Suprapubic skin (tissue), 4 donors: Measurements from ENCODE around the gene CRABP2. TPM values are rescaled to one million over a fixed set of nuclear protein-coding genes. Genes with fewer than 3 reads are reported as not detected.

ENCODE experiments used
- DNase-seq, 2 donors: peaks; one replicate each; pipeline ENCODE4 v3.0.0-alpha.2; 2019; ENCODE audit warnings: low spot score in 2 of 2
- H3K27ac ChIP-seq: fragments of 200-600 bp; sonication (generic); one replicate; pipeline ENCODE4 v1.5.1; 2019
- H3K27me3 ChIP-seq: fragments of 200-600 bp; sonication (generic); one replicate; pipeline ENCODE4 v1.5.1; 2019
- H3K36me3 ChIP-seq: fragments of 200-600 bp; sonication (generic); one replicate; pipeline ENCODE4 v1.5.1; 2019
- H3K4me1 ChIP-seq: fragments of 200-600 bp; sonication (generic); one replicate; pipeline ENCODE4 v1.5.1; 2019
- H3K4me3 ChIP-seq: fragments of 200-600 bp; sonication (generic); one replicate; pipeline ENCODE4 v1.5.1; 2019; ENCODE audit warnings: mild to moderate bottlenecking
- H3K9me3 ChIP-seq: fragments of 200-600 bp; sonication (generic); one replicate; pipeline ENCODE4 v1.5.1; 2019
- EP300 ChIP-seq: sonication (generic); formaldehyde crosslinking; IDR thresholded peaks from one replicate; pipeline ENCODE4 v1.6.1; 2017; ENCODE audit warnings: antibody characterized with exemption
- POLR2A ChIP-seq, 2 donors: fragments of 450-650 bp; IDR thresholded peaks; one replicate each; pipeline ENCODE4 v1.6.1; 2017; ENCODE audit warnings: antibody characterized with exemption in 2 of 2, mild to moderate bottlenecking in 2 of 2, moderate library complexity in 2 of 2
- POLR2AphosphoS5 ChIP-seq, 3 donors: sonication (generic); formaldehyde crosslinking; IDR thresholded peaks; one replicate each; pipeline ENCODE4 v1.6.1; 2017; ENCODE audit warnings: antibody characterized with exemption in 3 of 3
- WGBS: methylation state at CpG from one replicate; pipeline ENCODE4 v1.1.5; 2018; 5-methylcytosine and 5-hydroxymethylcytosine counted together
- total RNA-seq, 4 donors: library from RNA; depleted of rRNA; stranded (reverse); fragments of >200 nt; gene quantifications; one replicate each; pipeline ENCODE4 v1.1.0, GENCODE V29; 2016
- TF ChIP-seq, protein P1 (sequence below), 2 donors: fragments of 200-600 bp in 1 of 2; fragments of 450-650 bp in 1 of 2; sonication (generic) in 1 of 2; IDR thresholded peaks; one replicate each; pipeline ENCODE4 v1.5.1; 2016 to 2019; ENCODE audit warnings: antibody characterized with exemption in 2 of 2, mild to moderate bottlenecking in 1 of 2, moderate library complexity in 1 of 2

The CRABP2 gene
- total RNA-seq, 4 donors from 2014 or later: 38.4 to 98.0 (median 68.2) TPM

DNA sequence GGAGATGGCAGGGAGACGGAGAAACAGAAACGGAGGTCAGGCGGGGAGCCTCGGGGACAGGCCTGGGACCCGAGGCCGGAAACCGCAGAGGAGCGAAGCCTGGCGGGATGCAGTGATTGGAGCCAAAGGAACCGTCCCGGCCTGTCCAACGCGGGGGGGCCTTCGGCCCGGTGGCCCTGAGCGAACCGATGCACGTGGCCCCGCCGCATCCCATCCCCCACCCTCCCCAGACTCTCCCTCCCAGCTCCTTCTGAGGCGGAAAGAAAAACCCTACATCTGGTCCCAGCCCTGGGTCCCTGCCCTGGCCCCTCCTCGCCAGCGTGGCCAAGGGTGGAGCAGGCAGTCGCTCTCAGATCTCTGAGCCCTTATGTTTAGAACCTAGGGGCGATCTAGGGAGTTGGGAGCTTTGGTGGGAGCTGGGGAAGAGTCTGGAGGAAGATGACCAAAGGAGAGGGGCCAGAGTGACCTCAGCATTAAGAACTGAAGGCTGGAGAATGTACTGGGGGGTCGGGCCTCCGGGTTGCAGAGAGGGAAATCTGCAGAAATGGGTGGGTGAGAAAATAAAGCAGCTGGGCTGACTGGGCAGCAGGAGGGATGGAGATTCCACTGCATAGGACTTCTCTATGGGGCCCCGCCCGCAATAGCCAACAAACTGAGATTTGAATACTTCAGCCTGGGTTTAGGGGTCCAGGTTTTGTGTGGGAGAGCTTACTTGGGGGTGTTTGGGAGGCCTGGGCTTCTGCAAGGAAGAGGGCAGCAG lies 1.5 kb upstream of the CRABP2 start:
- Histone ChIP-seq H3K36me3 (no peaks in the 10 kb centered on the region), H3K4me3 (peak overlapping the region; percentile 55), H3K9me3 (no peaks in the 10 kb centered on the region), H3K4me1 (peaks cover 90% of the 10 kb centered on the region), H3K27ac (peak overlapping the region; percentile 80), H3K27me3 (peaks cover 3% of the 10 kb centered on the region)
- TF ChIP-seq, protein P1, sequence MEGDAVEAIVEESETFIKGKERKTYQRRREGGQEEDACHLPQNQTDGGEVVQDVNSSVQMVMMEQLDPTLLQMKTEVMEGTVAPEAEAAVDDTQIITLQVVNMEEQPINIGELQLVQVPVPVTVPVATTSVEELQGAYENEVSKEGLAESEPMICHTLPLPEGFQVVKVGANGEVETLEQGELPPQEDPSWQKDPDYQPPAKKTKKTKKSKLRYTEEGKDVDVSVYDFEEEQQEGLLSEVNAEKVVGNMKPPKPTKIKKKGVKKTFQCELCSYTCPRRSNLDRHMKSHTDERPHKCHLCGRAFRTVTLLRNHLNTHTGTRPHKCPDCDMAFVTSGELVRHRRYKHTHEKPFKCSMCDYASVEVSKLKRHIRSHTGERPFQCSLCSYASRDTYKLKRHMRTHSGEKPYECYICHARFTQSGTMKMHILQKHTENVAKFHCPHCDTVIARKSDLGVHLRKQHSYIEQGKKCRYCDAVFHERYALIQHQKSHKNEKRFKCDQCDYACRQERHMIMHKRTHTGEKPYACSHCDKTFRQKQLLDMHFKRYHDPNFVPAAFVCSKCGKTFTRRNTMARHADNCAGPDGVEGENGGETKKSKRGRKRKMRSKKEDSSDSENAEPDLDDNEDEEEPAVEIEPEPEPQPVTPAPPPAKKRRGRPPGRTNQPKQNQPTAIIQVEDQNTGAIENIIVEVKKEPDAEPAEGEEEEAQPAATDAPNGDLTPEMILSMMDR (IDR thresholded peaks at IDR 0.05): no peak
- 17% methylated on average over 13 of the region's 29 CpGs for WGBS
- peak; percentile 84 to 86 for DNase-seq

DNA sequence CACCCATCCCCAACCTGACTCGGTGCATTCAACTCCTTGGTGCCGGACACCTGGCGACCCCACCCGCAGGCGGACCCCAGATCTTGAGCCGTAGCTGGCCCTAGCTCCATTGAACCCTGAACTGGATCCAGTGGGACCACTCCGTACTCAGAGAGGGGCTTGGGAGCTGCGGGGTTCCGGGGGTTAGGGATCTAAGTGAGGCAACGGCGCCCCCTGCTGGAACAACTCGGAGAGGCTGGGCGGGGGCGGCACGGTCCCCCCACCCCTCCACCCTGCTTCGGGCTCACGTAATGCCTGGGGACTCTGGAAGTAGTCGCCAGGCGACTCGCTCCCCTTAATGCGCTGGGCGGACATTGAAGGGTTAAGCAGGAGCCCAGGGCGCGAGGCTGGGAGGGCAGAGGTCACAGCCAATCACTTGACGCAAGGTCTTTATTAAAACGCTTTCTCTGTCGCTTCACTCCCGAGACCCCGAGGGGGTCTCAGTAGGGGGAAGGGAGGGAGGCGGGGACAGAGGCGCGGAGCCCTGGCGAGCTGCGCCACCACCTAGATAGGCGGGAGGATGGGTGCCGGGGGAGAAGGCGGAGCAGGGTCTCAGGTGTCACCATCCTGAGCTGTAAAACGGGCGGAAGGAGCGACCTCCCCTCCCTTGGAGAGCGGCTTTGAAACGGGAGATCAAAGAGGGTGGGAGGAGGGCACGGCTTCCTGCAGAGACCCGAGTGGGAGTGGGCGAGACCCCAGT lies 704 bp upstream of the CRABP2 start:
- H3K4me3 ChIP-seq: peak overlapping the region; percentile 55
- no peaks in the 10 kb centered on the region for H3K36me3 ChIP-seq
- peak; percentile 85 to 89 for DNase-seq
- peaks cover 3% of the 10 kb centered on the region for H3K27me3 ChIP-seq
- under 1% methylated on average over 27 of the region's 45 CpGs for WGBS
- peaks cover 82% of the 10 kb centered on the region for H3K4me1 ChIP-seq
- H3K9me3 ChIP-seq: no peaks in the 10 kb centered on the region
- peak overlapping the region; percentile 80 for H3K27ac ChIP-seq
- TF ChIP-seq EP300 (no peak), POLR2AphosphoS5 (IDR thresholded peaks at IDR 0.05) (no peak), POLR2A (IDR thresholded peaks at IDR 0.05) (no peak)
- TF ChIP-seq, protein P1 (IDR thresholded peaks at IDR 0.05): peak; percentile 78 to 83

DNA sequence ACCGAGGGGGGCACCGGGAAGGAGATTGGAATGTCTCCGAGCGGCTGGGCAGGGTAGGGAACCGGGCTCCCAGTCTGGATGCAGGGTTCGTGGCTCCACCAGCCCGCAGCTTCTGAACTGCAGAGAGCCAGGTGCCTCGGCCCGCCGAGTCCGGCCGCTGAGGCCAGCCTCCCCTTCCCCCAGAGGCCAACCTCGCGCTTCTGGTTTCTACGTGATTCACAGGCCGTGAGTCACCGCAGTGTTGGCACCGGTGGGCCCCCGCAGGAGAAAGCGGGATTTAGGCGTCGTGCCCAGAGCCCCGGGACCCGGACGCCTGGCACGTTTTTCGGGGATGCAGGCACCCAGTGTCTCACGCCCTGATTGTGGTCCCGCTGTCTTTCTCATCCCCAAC lies 458 bp downstream of the CRABP2 start:
- H3K4me1 ChIP-seq: peaks cover 70% of the 10 kb centered on the region

DNA sequence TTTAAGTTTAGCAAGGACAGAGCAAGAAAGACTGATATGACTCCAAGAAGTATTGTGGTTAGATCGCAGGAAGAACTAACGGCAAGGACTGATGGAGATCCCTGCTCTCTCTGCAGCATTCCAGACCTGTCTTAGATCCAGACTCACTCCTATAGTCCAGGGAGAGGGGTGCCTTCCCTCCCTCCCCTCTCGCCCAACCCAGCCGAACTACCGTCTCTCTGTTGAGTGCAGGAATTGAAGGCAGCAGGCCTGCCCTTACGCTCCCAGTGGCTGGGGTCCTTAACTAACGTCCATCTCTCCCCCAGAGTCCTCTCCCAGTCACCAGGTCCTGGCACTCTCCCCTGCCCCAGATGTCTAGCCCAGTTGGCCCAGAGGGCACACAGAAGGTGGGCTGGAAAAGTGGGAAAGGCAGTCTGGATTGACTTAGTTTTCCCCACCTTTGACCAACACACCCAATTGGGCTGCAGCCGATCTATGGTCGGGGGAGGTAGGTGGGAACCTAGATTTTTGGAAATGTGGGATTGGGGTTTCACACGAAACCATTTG lies 1.1 kb downstream of the CRABP2 start:
- H3K4me3 ChIP-seq: peak overlapping the region; percentile 55
- H3K9me3 ChIP-seq: no peaks in the 10 kb centered on the region
- DNase-seq: no peak
- peaks cover 64% of the 10 kb centered on the region for H3K4me1 ChIP-seq
- TF ChIP-seq POLR2AphosphoS5 (IDR thresholded peaks at IDR 0.05) (no peak), POLR2A (IDR thresholded peaks at IDR 0.05) (no peak), EP300 (no peak)
- TF ChIP-seq, protein P1 (IDR thresholded peaks at IDR 0.05): no peak
- whole genome bisulfite sequencing: 55% methylated on average over 10 of the region's 10 CpGs
- peak overlapping the region; percentile 80 for H3K27ac ChIP-seq
- peaks cover 8% of the 10 kb centered on the region for H3K36me3 ChIP-seq
- H3K27me3 ChIP-seq: peaks cover 3% of the 10 kb centered on the region

More for the DNA sequence above, 458 bp downstream of the CRABP2 start:
- peak in 1 of 2 donors; percentile 84 for DNase-seq
- Histone ChIP-seq H3K27me3 (peaks cover 3% of the 10 kb centered on the region), H3K4me3 (peak overlapping the region; percentile 55), H3K9me3 (no peaks in the 10 kb centered on the region), H3K27ac (peak overlapping the region; percentile 80), H3K36me3 (peaks cover 1% of the 10 kb centered on the region)
- 7% methylated on average over 4 of the region's 29 CpGs for WGBS
- TF ChIP-seq POLR2AphosphoS5 (IDR thresholded peaks at IDR 0.05) (no peak), POLR2A (IDR thresholded peaks at IDR 0.05) (no peak), EP300 (no peak)
- TF ChIP-seq, protein P1 (IDR thresholded peaks at IDR 0.05): no peak

DNA sequence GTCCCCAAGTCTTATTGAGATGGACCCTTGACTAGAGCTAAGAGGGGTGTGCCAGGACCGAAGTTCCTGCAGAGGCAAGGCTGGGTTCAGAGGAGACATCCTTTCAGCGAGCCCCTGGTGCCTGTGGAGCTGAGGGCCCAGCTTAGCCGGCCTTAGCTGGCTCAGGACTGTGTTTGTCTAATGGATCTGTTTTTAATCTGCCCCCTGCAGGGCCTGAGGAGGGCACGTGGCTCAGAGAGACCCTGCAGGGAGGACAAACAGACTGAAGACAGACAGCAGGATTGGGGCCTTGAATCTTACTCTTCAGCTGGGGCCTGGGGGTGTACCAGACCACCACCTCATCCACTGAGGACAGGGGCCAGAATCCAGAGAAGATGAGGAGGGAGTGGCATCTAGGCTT lies 1.6 kb downstream of the CRABP2 start:
- Histone ChIP-seq H3K9me3 (no peaks in the 10 kb centered on the region), H3K4me3 (peak overlapping the region; percentile 55), H3K36me3 (peaks cover 11% of the 10 kb centered on the region), H3K4me1 (peaks cover 59% of the 10 kb centered on the region), H3K27ac (no peak overlapping the region), H3K27me3 (peaks cover 3% of the 10 kb centered on the region)
- DNase-seq: no peak
- 50% methylated on average over 1 of the region's 4 CpGs for WGBS
- no peak for TF ChIP-seq EP300
